HG03135 (cell line): ENCODE measurements around the gene RNF40.

ENCODE experiments used
- ATAC-seq: cut with Tn5 transposase; IDR thresholded peaks from one replicate; pipeline ENCODE4 v1.9.1; 2021; ENCODE audit warnings: mild to moderate bottlenecking, moderate library complexity; ENCODE audit not compliant: unreplicated experiment

RNF40 gene

GRCh38 chr16:30761928-30762902 lies at the start of gene RNF40, which contains the start of gene CFAP119:
TSS of gene RNF40 (plus strand) at chr16:30762322. CDS start at chr16:30762546, 224 bp downstream.
TSS of gene CFAP119 (minus strand) at chr16:30762062. CDS start at chr16:30761748, 314 bp downstream.
- ATAC-seq = peak; percentile 82

- ATAC-seq = no peak
These were observed 46.2 kb upstream of the RNF40 start for GRCh38 chr16:30715750-30716445.

- ATAC-seq = no peak
These were observed 42.0 kb upstream of the RNF40 start for GRCh38 chr16:30720086-30720485.

GRCh38 chr16:30720694-30721093 lies 41.4 kb upstream of the RNF40 start:
- ATAC-seq = no peak

- ATAC-seq = no peak
These were observed 41.0 kb upstream of the RNF40 start for GRCh38 chr16:30721167-30721566.

GRCh38 chr16:30721606-30722005 lies 40.5 kb upstream of the RNF40 start:
- ATAC-seq = no peak

GRCh38 chr16:30722443-30722842 lies 39.7 kb upstream of the RNF40 start:
- no peak for ATAC-seq

- no peak for ATAC-seq
These were observed 39.2 kb upstream of the RNF40 start for GRCh38 chr16:30722916-30723315.

- no peak for ATAC-seq
These were observed 38.3 kb upstream of the RNF40 start for GRCh38 chr16:30723725-30724355.

- ATAC-seq = no peak
These were observed 37.3 kb upstream of the RNF40 start for GRCh38 chr16:30724641-30725417.

- no peak for ATAC-seq
These were observed 36.7 kb upstream of the RNF40 start for GRCh38 chr16:30725418-30725792.

- no peak for ATAC-seq
These were observed 33.8 kb upstream of the RNF40 start for GRCh38 chr16:30728321-30728720.

GRCh38 chr16:30728899-30729672 lies 33.0 kb upstream of the RNF40 start:
- ATAC-seq = no peak

GRCh38 chr16:30731411-30731810 lies 30.7 kb upstream of the RNF40 start:
- ATAC-seq = no peak

- no peak for ATAC-seq
These were observed 24.9 kb upstream of the RNF40 start for GRCh38 chr16:30736995-30737793.

- ATAC-seq = no peak
These were observed 24.1 kb upstream of the RNF40 start for GRCh38 chr16:30737794-30738648.

- no peak for ATAC-seq
These were observed 22.9 kb upstream of the RNF40 start for GRCh38 chr16:30738984-30739951.
